ENCODE measurements around the gene IL22RA1.

DNA sequence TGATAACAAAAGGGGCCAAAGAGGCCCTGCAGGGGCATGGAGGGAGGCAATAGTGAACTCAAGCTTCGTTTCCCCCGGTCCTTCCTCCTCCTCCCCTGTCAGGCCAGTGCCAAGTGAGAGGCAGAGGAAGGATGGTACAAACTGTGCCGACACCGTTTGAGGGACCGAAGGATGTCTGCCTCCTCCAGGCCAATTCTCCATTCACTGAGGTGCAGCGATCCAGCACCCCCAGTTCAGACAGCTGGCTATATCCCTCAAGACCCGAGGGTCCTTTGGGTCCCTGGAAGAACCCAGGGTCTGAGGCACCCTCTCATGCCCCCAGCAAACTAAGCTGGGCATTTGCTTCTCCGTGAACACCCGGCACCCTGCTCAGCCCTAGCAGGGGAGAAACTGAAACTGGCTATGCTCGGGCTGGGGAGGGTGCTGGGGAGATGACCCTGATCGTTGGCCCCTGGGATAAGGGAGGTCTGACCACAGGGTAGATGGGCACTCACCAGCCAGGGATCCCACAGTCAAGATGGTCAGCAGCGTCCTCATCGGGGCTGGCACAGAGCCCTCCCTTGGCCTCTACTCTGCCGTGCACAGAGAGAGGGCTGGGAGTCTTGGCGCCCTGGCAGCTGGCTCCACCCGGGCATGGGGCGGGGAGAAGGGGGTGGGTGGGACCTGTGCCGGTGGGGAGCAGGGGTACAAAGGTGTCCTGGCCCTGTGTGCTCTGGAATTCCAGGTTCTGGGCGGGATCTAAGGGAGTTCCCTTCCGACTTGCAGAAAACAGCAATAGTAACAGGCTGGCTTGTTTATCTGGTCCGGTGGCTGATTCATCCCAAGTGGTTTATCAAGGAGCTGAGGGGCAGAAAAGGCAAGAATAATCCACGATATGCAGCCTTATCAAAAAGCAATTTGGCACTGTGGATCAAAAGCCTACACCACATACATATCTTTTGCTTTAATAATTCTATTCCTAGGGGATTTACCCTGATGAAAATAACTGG, at the start of gene IL22RA1:
- no peak for TF ChIP-seq ZNF263 (CRISPR knock-in tag; IDR thresholded peaks at IDR 0.05; ENCODE audit: low read depth)
- TF ChIP-seq SP1 (CRISPR knock-in tag; conservative IDR thresholded peaks at IDR 0.05), result no peak
- TF ChIP-seq, protein P1, sequence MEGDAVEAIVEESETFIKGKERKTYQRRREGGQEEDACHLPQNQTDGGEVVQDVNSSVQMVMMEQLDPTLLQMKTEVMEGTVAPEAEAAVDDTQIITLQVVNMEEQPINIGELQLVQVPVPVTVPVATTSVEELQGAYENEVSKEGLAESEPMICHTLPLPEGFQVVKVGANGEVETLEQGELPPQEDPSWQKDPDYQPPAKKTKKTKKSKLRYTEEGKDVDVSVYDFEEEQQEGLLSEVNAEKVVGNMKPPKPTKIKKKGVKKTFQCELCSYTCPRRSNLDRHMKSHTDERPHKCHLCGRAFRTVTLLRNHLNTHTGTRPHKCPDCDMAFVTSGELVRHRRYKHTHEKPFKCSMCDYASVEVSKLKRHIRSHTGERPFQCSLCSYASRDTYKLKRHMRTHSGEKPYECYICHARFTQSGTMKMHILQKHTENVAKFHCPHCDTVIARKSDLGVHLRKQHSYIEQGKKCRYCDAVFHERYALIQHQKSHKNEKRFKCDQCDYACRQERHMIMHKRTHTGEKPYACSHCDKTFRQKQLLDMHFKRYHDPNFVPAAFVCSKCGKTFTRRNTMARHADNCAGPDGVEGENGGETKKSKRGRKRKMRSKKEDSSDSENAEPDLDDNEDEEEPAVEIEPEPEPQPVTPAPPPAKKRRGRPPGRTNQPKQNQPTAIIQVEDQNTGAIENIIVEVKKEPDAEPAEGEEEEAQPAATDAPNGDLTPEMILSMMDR (IDR thresholded peaks at IDR 0.05), result no peak
- no peak for TF ChIP-seq ATF1 (CRISPR knock-in tag; IDR thresholded peaks at IDR 0.05)
- no peak for TF ChIP-seq NFYB (CRISPR knock-in tag; conservative IDR thresholded peaks at IDR 0.05; ENCODE audit: low read depth)
- TF ChIP-seq, protein P2, sequence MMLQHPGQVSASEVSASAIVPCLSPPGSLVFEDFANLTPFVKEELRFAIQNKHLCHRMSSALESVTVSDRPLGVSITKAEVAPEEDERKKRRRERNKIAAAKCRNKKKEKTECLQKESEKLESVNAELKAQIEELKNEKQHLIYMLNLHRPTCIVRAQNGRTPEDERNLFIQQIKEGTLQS (CRISPR knock-in tag; conservative IDR thresholded peaks at IDR 0.05), result no peak
- no peak for TF ChIP-seq JUN (CRISPR knock-in tag; IDR thresholded peaks at IDR 0.05)
- TF ChIP-seq SMAD3 (CRISPR knock-in tag; IDR thresholded peaks at IDR 0.05; ENCODE audit: borderline replicate concordance), result no peak
- no peak for TF ChIP-seq CBFB (CRISPR knock-in tag; IDR thresholded peaks at IDR 0.05; ENCODE audit: low read depth)
- no peak for TF ChIP-seq FOXP1 (CRISPR knock-in tag; IDR thresholded peaks at IDR 0.05; ENCODE audit: borderline replicate concordance)
